Tibial artery (tissue), 4 donors: ENCODE measurements around the gene PTPRN2.

Experiments used
- DNase-seq, 2 donors: peaks; one replicate each; pipeline ENCODE4 v3.0.0-alpha.2; 2019
- H3K27ac ChIP-seq, 2 donors: fragments of 200-600 bp; sonication (generic) in 1 of 2; 1 replicate in 1 of 2; 2 replicates in 1 of 2; pipeline ENCODE4 v1.5.1; 2018 to 2019; ENCODE audit warnings: mild to moderate bottlenecking in 1 of 2
- H3K27me3 ChIP-seq, 2 donors: fragments of 200-600 bp; sonication (generic) in 1 of 2; one replicate each; pipeline versions ENCODE4 v1.5.1 to v1.6.0; 2016 to 2019
- H3K36me3 ChIP-seq, 3 donors: fragments of 200-600 bp; sonication (generic) in 2 of 3; one replicate each; pipeline ENCODE4 v1.5.1; 2016 to 2019; ENCODE audit warnings: mild to moderate bottlenecking in 2 of 3
- H3K4me1 ChIP-seq, 4 donors: fragments of 200-600 bp; sonication (generic) in 2 of 4; 1 replicate in 3 of 4; 2 replicates in 1 of 4; pipeline ENCODE4 v1.5.1; 2016 to 2019
- H3K4me3 ChIP-seq, 2 donors: fragments of 200-600 bp; sonication (generic) in 1 of 2; 1 replicate in 1 of 2; 2 replicates in 1 of 2; pipeline ENCODE4 v1.5.1; 2018 to 2019; ENCODE audit warnings: mild to moderate bottlenecking in 2 of 2
- H3K9me3 ChIP-seq, 3 donors: fragments of 200-600 bp; sonication (generic) in 1 of 3; one replicate each; pipeline ENCODE4 v1.5.1; 2016 to 2019
- CTCF ChIP-seq, 2 experiments: fragments of 200-600 bp in 1 of 2; fragments of 450-650 bp in 1 of 2; IDR thresholded peaks; one replicate each; pipeline ENCODE4 v1.5.1; 2017 to 2019; ENCODE audit warnings: antibody characterized with exemption in 2 of 2, mild to moderate bottlenecking in 1 of 2, moderate library complexity in 1 of 2
- intact Hi-C: fragments of 100-400 bp; cut with DNase I; formaldehyde crosslinking; loops from one replicate; pipeline ENCODE4 v1.15.0; 2023; ENCODE audit warnings: low total_unique reads

PTPRN2 gene

DNA sequence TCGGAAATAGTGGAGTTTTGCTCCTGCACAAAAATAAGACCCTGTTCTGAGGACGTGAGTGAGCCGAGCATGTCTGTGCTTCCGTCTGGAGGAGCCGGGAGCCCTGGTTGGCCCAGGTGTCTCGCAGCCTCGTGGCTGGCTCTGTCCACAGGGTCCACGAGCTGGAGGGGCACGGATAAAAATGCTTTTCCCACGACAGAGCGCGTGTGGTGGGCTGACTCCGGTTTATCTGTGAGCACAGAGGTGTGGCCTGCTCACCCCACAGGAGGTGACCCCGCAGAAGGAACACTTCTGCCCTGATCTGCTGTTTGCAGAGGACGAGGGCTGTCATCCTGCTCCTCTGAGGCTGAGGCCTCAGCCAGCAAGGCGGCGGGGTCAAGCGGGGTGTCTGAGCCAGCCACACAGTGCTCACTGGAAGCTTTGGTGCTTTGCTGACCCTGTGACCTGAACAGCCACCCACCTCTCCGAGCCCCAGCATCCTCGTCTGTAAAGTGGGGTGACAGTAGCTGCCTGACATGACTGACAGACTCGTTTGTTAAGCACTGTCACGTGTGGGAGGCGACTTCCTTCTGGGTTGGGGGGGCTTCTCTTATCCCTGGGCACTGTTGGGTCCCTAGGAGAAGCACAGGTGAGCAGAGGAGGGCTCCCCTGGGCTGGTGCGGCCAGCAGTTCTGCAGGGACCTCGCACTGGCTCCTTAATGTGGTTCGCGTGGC, 1088.3 kb downstream of the PTPRN2 start:
- TF ChIP-seq CTCF (IDR thresholded peaks at IDR 0.05), result no peak
- Histone ChIP-seq H3K27me3 (peaks cover 0 to 3% of the 10 kb centered on the region in 2 donors), H3K4me3 (no peak overlapping the region), H3K4me1 (no peaks in the 10 kb centered on the region), H3K36me3 (no peaks in the 10 kb centered on the region), H3K9me3 (no peaks in the 10 kb centered on the region), H3K27ac (no peak overlapping the region)
- intact Hi-C loops, result no loop called here
- peak; percentile 15 to 56 for DNase-seq

- DNase-seq, result no peak
- no peak overlapping the region for H3K27ac ChIP-seq
- no peak overlapping the region for H3K4me3 ChIP-seq
- intact Hi-C loops, result no loop called here
- H3K27me3 ChIP-seq, result peaks cover 0 to 3% of the 10 kb centered on the region in 2 donors
- H3K4me1 ChIP-seq, result no peaks in the 10 kb centered on the region
- TF ChIP-seq CTCF (IDR thresholded peaks at IDR 0.05), result no peak
- no peaks in the 10 kb centered on the region for H3K9me3 ChIP-seq
- H3K36me3 ChIP-seq, result no peaks in the 10 kb centered on the region
Observed at GRCh38 chr7:157498657-157499056, 1089.0 kb downstream of the PTPRN2 start.

GRCh38 chr7:157497744-157498651, 1089.6 kb downstream of the PTPRN2 start:
- H3K9me3 ChIP-seq, result no peaks in the 10 kb centered on the region
- H3K4me1 ChIP-seq, result no peaks in the 10 kb centered on the region
- peak in 1 of 2 donors; percentile 13 for DNase-seq
- H3K4me3 ChIP-seq, result no peak overlapping the region
- no peaks in the 10 kb centered on the region for H3K36me3 ChIP-seq
- intact Hi-C loops, result no loop called here
- TF ChIP-seq CTCF (IDR thresholded peaks at IDR 0.05), result no peak
- no peak overlapping the region for H3K27ac ChIP-seq
- H3K27me3 ChIP-seq, result peaks cover 0 to 3% of the 10 kb centered on the region in 2 donors

DNA sequence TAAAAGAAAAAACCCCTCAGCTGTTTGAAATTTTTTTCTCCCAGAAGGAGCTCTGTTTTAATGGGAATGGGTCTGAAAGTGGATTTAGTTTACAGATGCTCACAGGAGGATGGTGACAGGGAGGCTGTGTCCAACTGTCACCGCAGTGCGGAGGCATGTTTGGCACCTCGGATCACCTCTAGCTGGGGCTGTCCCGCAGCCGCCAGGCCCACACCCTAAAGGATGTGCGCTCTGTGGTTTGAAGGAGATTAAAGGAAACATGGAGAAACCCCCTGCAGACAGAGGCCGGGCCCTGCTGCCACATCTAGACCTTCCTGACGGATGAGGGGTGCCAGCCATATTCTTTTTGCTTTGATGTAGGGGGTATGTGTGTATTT, 1090.3 kb downstream of the PTPRN2 start:
- peaks cover 0 to 3% of the 10 kb centered on the region in 2 donors for H3K27me3 ChIP-seq

More for the DNA sequence above, 1090.3 kb downstream of the PTPRN2 start:
- H3K36me3 ChIP-seq, result no peaks in the 10 kb centered on the region
- no peaks in the 10 kb centered on the region for H3K9me3 ChIP-seq
- no peaks in the 10 kb centered on the region for H3K4me1 ChIP-seq
- DNase-seq, result no peak
- intact Hi-C loops, result no loop called here
- TF ChIP-seq CTCF (IDR thresholded peaks at IDR 0.05), result no peak
- no peak overlapping the region for H3K4me3 ChIP-seq
- H3K27ac ChIP-seq, result no peak overlapping the region
